Stimulated activated naive CD8-positive, alpha-beta T cell treated with anti-CD3 and anti-CD28 coated beads, Interleukin-15, amount 100 ng/mL, for 72 hours (primary cell): Measurements from ENCODE around the gene TOP3A.
A peak's percentile ranks its signal among the peaks of the same experiment; 100 is the strongest.

Experiments
- ATAC-seq: fragments of 150-1000 bp; cut with Tn5 transposase; 2 replicates; pipeline ENCODE4 v1.10.0; 2021; ENCODE audit warnings: mild to moderate bottlenecking, moderate library complexity
- DNase-seq, 2 donors: peaks; one replicate each; pipeline ENCODE4 v3.0.0; 2021 to 2022
- H3K27ac Mint-ChIP-seq, 2 donors: one replicate each; pipeline ENCODE4 v1.8.0; 2022; ENCODE audit warnings: mild to moderate bottlenecking in 2 of 2, mixed read lengths in 2 of 2, moderate library complexity in 2 of 2
- H3K27me3 Mint-ChIP-seq: one replicate; pipeline ENCODE4 v1.8.0; 2022; ENCODE audit warnings: mixed read lengths
- H3K4me1 Mint-ChIP-seq: one replicate; pipeline ENCODE4 v1.8.0; 2022; ENCODE audit warnings: mild to moderate bottlenecking, mixed read lengths
- H3K4me3 Mint-ChIP-seq, 2 donors: one replicate each; pipeline ENCODE4 v1.8.0; 2022; ENCODE audit warnings: mild to moderate bottlenecking in 2 of 2, mixed read lengths in 2 of 2, moderate library complexity in 1 of 2
- H3K9me3 Mint-ChIP-seq, 2 donors: one replicate each; pipeline ENCODE4 v1.8.0; 2022; ENCODE audit warnings: mixed read lengths in 2 of 2

TOP3A gene

GRCh38 chr17:18224387-18225120 lies 90.2 kb downstream of the TOP3A start:
- H3K27ac Mint-ChIP-seq, result no peak overlapping the region
- H3K4me1 Mint-ChIP-seq, result peaks cover 40% of the 10 kb centered on the region
- no peak for DNase-seq
- no peaks in the 10 kb centered on the region for H3K9me3 Mint-ChIP-seq
- no peaks in the 10 kb centered on the region for H3K27me3 Mint-ChIP-seq
- H3K4me3 Mint-ChIP-seq, result peak overlapping the region; percentile 79 to 85
- ATAC-seq, result no peak

DNA sequence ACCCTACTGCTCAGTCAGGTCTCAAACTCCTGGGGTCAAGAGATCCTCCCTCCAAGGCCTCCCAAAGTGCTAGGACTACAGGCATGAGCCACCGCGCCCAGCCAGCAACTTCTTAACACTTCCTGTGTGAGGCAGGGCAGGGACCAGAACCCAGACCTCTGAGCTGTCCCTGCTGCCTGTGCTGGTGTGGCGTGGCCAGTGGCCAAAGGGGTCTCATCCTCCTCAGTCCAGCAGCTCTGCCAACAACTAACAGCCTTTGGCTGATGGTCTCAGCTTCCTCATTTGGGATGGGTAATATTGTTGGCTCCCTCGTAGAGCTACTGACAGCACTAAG lies 90.8 kb downstream of the TOP3A start:
- Mint-ChIP-seq H3K4me3 (no peak overlapping the region), H3K9me3 (no peaks in the 10 kb centered on the region), H3K4me1 (peaks cover 37% of the 10 kb centered on the region), H3K27me3 (no peaks in the 10 kb centered on the region), H3K27ac (no peak overlapping the region)
- no peak for DNase-seq
- no peak for ATAC-seq
